HepG2 (cell line): Measurements from ENCODE around the gene LMAN1L. TPM values are rescaled to one million over a fixed set of nuclear protein-coding genes. Genes with fewer than 3 reads are reported as not detected.

ENCODE experiments used
- ATAC-seq: fragments of 200-7000 bp; cut with Tn5 transposase; 3 replicates; pipeline ENCODE4 v1.9.1; 2020; ENCODE audit warnings: mild to moderate bottlenecking, moderate library complexity
- Bru-seq: library from RNA; stranded (reverse); fragments of 400-500 nt; gene quantifications from one replicate; lab custom pipeline; 2021; lab: Mats Ljungman, UMichigan
- BruChase-seq, 2 experiments: library from RNA; stranded (reverse); fragments of 400-500 nt; gene quantifications; one replicate each; lab custom pipeline; 2021; lab: Mats Ljungman, UMichigan
- BruUV-seq: library from RNA; stranded (reverse); fragments of 400-500 nt; replicated peaks from 2 replicates; lab custom pipeline; 2021; lab: Mats Ljungman, UMichigan
- CTCF ChIA-PET: fragments of 300-600 bp; formaldehyde crosslinking; extraction: SDS; loops from one replicate; lab custom pipeline; 2021; ENCODE audit warnings: low total read pairs, inconsistent platforms, low intra/inter-chr PET ratio; lab: Yijun Ruan, JAX
- POLR2A ChIA-PET: fragments of 350-600 bp; sonication (Branson Sonifier 250); formaldehyde crosslinking; loops from one replicate; lab custom pipeline; 2020; ENCODE audit warnings: antibody characterized with exemption, inconsistent platforms; lab: Yijun Ruan, JAX
- DNase-seq: peaks from one replicate; pipeline ENCODE4 v3.0.0-alpha.2; 2015; ENCODE audit warnings: low spot score
- FAIRE-seq: peaks from 3 replicates; lab custom pipeline; 2011; peaks lifted over from hg19 to GRCh38; lab: Jason Lieb, UNC
- H2AFZ ChIP-seq: one replicate; pipeline ENCODE4 v1.6.1; 2011; ENCODE audit warnings: low read length, inconsistent platforms
- H3K27ac ChIP-seq: fragments of 300-600 bp; 3 replicates; pipeline ENCODE4 v1.8.0; 2011; ENCODE audit warnings: mixed run types, mild to moderate bottlenecking, mixed read lengths, low read length, inconsistent platforms; ENCODE audit not compliant: insufficient read depth; ENCODE audit errors: extremely low read length
- H3K27me3 ChIP-seq, 2 experiments: fragments of 200-600 bp in 1 of 2; 2 replicates in 1 of 2; 3 replicates in 1 of 2; pipeline versions ENCODE4 v1.6.0 to v1.8.0; 2011; ENCODE audit warnings: low read length in 2 of 2, mild to moderate bottlenecking in 2 of 2, moderate library complexity in 2 of 2, inconsistent platforms in 1 of 2; ENCODE audit not compliant: insufficient read depth in 2 of 2, control insufficient read depth in 1 of 2
- H3K36me3 ChIP-seq, 2 experiments: fragments of 200-600 bp in 1 of 2; replicated peaks in 1 of 2; 2 replicates in 1 of 2; 3 replicates in 1 of 2; pipeline versions ENCODE4 v1.5.1 to v1.8.0; 2011; ENCODE audit warnings: low read length in 2 of 2, inconsistent platforms in 1 of 2; ENCODE audit not compliant: insufficient read depth in 2 of 2, control insufficient read depth in 1 of 2
- H3K4me1 ChIP-seq: 2 replicates; pipeline ENCODE4 v1.5.1; 2012; ENCODE audit warnings: low read length, inconsistent platforms; ENCODE audit not compliant: insufficient read depth
- H3K4me2 ChIP-seq: 2 replicates; pipeline ENCODE4 v1.6.0; 2011; ENCODE audit warnings: low read depth, low read length, inconsistent platforms
- H3K4me3 ChIP-seq, 3 experiments: fragments of 200-600 bp in 1 of 3; sonication (generic), shearing (Covaris generic) in 1 of 3; replicated peaks in 1 of 3; 2 replicates each; pipeline ENCODE4 v1.5.1; 2011 to 2016; ENCODE audit warnings: low read length in 3 of 3, inconsistent platforms in 2 of 3, low read depth in 2 of 3, mild to moderate bottlenecking in 2 of 3, control low read depth in 1 of 3, mixed read lengths in 1 of 3; ENCODE audit not compliant: insufficient read depth in 1 of 3
- H3K79me2 ChIP-seq: one replicate; pipeline ENCODE4 v1.6.1; 2011; ENCODE audit warnings: low read length, inconsistent platforms; ENCODE audit not compliant: insufficient read depth
- H3K9ac ChIP-seq: 2 replicates; pipeline ENCODE4 v1.6.0; 2011; ENCODE audit warnings: mild to moderate bottlenecking, low read depth, low read length, inconsistent platforms; ENCODE audit not compliant: insufficient read depth
- H3K9me3 ChIP-seq: 2 replicates; pipeline ENCODE4 v1.5.1; 2012; ENCODE audit warnings: mild to moderate bottlenecking, low read length
- H4K20me1 ChIP-seq: 2 replicates; pipeline ENCODE4 v1.6.0; 2011; ENCODE audit warnings: inconsistent platforms, mild to moderate bottlenecking, low read length, moderate library complexity; ENCODE audit not compliant: insufficient read depth
- CHD2 ChIP-seq: IDR thresholded peaks from 2 replicates; pipeline ENCODE4 v1.6.1; 2011; ENCODE audit warnings: low read depth, low read length, improper control_type of control experiment
- CREM ChIP-seq, 2 experiments: sonication (generic) in 1 of 2; formaldehyde crosslinking in 1 of 2; IDR thresholded peaks; 2 replicates each; pipeline versions ENCODE4 v1.4.0 to v1.6.1; 2016 to 2020; ENCODE audit warnings: antibody characterized with exemption in 1 of 2, mild to moderate bottlenecking in 1 of 2, missing genetic modification reagents in 1 of 2
- ERF ChIP-seq: IDR thresholded peaks from 2 replicates; pipeline ENCODE4 v1.6.1; 2018; ENCODE audit warnings: missing biosample characterization, missing genetic modification reagents
- GATAD2A ChIP-seq: IDR thresholded peaks from 2 replicates; pipeline ENCODE4 v1.6.1; 2016
- IKZF1 ChIP-seq: fragments of 450-650 bp; IDR thresholded peaks from 2 replicates; pipeline ENCODE4 v1.7.1; 2016
- MAF1 ChIP-seq: sonication (generic); formaldehyde crosslinking; IDR thresholded peaks from 2 replicates; pipeline ENCODE4 v1.5.0; 2020; ENCODE audit warnings: missing genetic modification reagents, borderline replicate concordance
- MED1 ChIP-seq: sonication (generic); formaldehyde crosslinking; IDR thresholded peaks from 2 replicates; pipeline ENCODE4 v1.4.0; 2020; ENCODE audit warnings: missing genetic modification reagents
- PAX8 ChIP-seq: sonication (generic); formaldehyde crosslinking; IDR thresholded peaks from 2 replicates; pipeline ENCODE4 v1.8.0; 2022; ENCODE audit warnings: mild to moderate bottlenecking, missing genetic modification reagents, borderline replicate concordance
- SETDB1 ChIP-seq: sonication (generic); formaldehyde crosslinking; IDR thresholded peaks from 2 replicates; pipeline ENCODE4 v1.5.1; 2020; ENCODE audit warnings: missing genetic modification reagents, mild to moderate bottlenecking, borderline replicate concordance
- SMYD3 ChIP-seq: sonication (generic); formaldehyde crosslinking; IDR thresholded peaks from 2 replicates; pipeline ENCODE4 v1.8.1; 2023; ENCODE audit warnings: mild to moderate bottlenecking, missing genetic modification reagents
- XRCC5 ChIP-seq: fragments of 200-400 bp; formaldehyde crosslinking; optimal IDR thresholded peaks from 2 replicates; pipeline ENCODE3; 2017; ENCODE audit warnings: mild to moderate bottlenecking, low read length
- ZMAT3 ChIP-seq: sonication (generic); formaldehyde crosslinking; conservative IDR thresholded peaks from 2 replicates; pipeline ENCODE4 v1.7.0; 2021; ENCODE audit warnings: missing genetic modification reagents
- ZNF12 ChIP-seq: sonication (generic); formaldehyde crosslinking; IDR thresholded peaks from 2 replicates; pipeline ENCODE4 v1.5.0; 2020; ENCODE audit warnings: missing genetic modification reagents
- ZNF280D ChIP-seq: sonication (generic); formaldehyde crosslinking; IDR thresholded peaks from 2 replicates; pipeline ENCODE4 v1.5.1; 2020; ENCODE audit warnings: mild to moderate bottlenecking, missing genetic modification reagents
- ZNF761 ChIP-seq: sonication (generic); formaldehyde crosslinking; conservative IDR thresholded peaks from 2 replicates; pipeline ENCODE4 v1.4.0; 2020; ENCODE audit warnings: mild to moderate bottlenecking, missing genetic modification reagents
- ZNF850 ChIP-seq: sonication (generic); formaldehyde crosslinking; conservative IDR thresholded peaks from 2 replicates; pipeline ENCODE4 v1.9.0; 2021; ENCODE audit warnings: mild to moderate bottlenecking, missing genetic modification reagents
- WGBS: methylation state at CpG from one replicate; pipeline ENCODE4 v1.1.6; 2017; ENCODE audit warnings: low lambda C conversion rate; 5-methylcytosine and 5-hydroxymethylcytosine counted together
- in situ Hi-C: cut with HindIII; loops from 2 replicates; pipeline ENCODE4 v1.10.0; 2017; ENCODE audit warnings: low pct_unique_long_range_greater_than_20kb; ENCODE audit not compliant: extremely low pct_ligation_motif_present
- intact Hi-C: fragments of 100-400 bp; cut with micrococcal nuclease; formaldehyde crosslinking; loops from one replicate; pipeline ENCODE4 v1.10.0; 2022; ENCODE audit not compliant: unreplicated experiment
- long read RNA-seq, 2 experiments: library from RNA in 1 of 2; library from polyadenylated mRNA in 1 of 2; stranded (forward) in 1 of 2; unstranded in 1 of 2; transcript quantifications; one replicate each; pipeline ENCODE4 v2.0.0, GENCODE V29; 2019 to 2022
- polyA minus RNA-seq, 3 experiments: library from RNA; depleted of rRNA, polyadenylated mRNA; stranded (reverse); fragments of >200 nt; gene quantifications; 2 replicates each; pipeline ENCODE4 v1.2.3, GENCODE V29; 2011; ENCODE audit warnings: low replicate concordance in 1 of 3
- polyA plus RNA-seq, 8 experiments: library from polyadenylated mRNA; depleted of rRNA in 3 of 8; stranded (reverse) in 7 of 8; unstranded in 1 of 8; fragments of >200 nt; fragmentation: Illumina TruSeq in 4 of 8; extraction: Trizol in 4 of 8; gene quantifications; 2 replicates each; pipeline versions ENCODE4 v1.2.1 to v1.2.3, GENCODE V29; 2011 to 2016; ENCODE audit warnings: low read depth in 4 of 8, missing spikeins in 1 of 8, mixed read lengths in 1 of 8; ENCODE audit not compliant: insufficient read depth in 1 of 8
- total RNA-seq, 5 experiments: library from RNA; depleted of rRNA; stranded (reverse); fragments of >200 nt; fragmentation: Illumina TruSeq; extraction: Trizol; gene quantifications; 2 replicates each; pipeline ENCODE4 v1.2.3, GENCODE V29; 2016; ENCODE audit warnings: low read depth in 1 of 5
- TF ChIP-seq, protein P1 (sequence below): sonication (generic); formaldehyde crosslinking; IDR thresholded peaks from 2 replicates; pipeline ENCODE4 v1.4.0; 2020; ENCODE audit warnings: missing genetic modification reagents

Gene LMAN1L
- total RNA-seq (2016; rRNA removed; fragmentation: Illumina TruSeq; extraction: Trizol) (not detected in 2 replicates), polyA plus RNA-seq (2011; rRNA removed) (not detected in 2 replicates), polyA minus RNA-seq (2011; rRNA and poly(A)+ RNA removed; ENCODE audit: low replicate concordance) (0.07 TPM in 1 of 2 replicates, not detected in the other), Bru-seq, nascent RNA (not detected), BruChase-seq, experiment 1, labeled RNA remaining after a 6-hour chase (percentile 14 among the genes with signal in this experiment), BruChase-seq, experiment 2, labeled RNA remaining after a 2-hour chase (not detected)
- not detected in 2 replicates for total RNA-seq (2016; cell fraction: cytosol; rRNA removed; fragmentation: Illumina TruSeq; extraction: Trizol; ENCODE audit: low read depth)
- not detected in 2 replicates for total RNA-seq (2016; cell fraction: insoluble cytoplasmic fraction; rRNA removed; fragmentation: Illumina TruSeq; extraction: Trizol)
- total RNA-seq (2016; cell fraction: membrane; rRNA removed; fragmentation: Illumina TruSeq; extraction: Trizol): not detected in 2 replicates
- not detected in 2 replicates for total RNA-seq (2016; cell fraction: nucleus; rRNA removed; fragmentation: Illumina TruSeq; extraction: Trizol)
- polyA plus RNA-seq (2011; cell fraction: cytosol; rRNA removed): not detected in 2 replicates
- polyA plus RNA-seq (2011; cell fraction: nucleus; rRNA removed): 0.17 and 0.26 TPM in 2 replicates
- not detected in 2 replicates for polyA plus RNA-seq (2012)
- polyA plus RNA-seq (2016; cell fraction: cytosol; fragmentation: Illumina TruSeq; extraction: Trizol; ENCODE audit: low read depth): not detected in 2 replicates
- not detected in 2 replicates for polyA plus RNA-seq (2016; cell fraction: insoluble cytoplasmic fraction; fragmentation: Illumina TruSeq; extraction: Trizol; ENCODE audit: low read depth)
- polyA plus RNA-seq (2016; cell fraction: membrane; fragmentation: Illumina TruSeq; extraction: Trizol; ENCODE audit: low read depth): not detected in 2 replicates
- not detected in 2 replicates for polyA plus RNA-seq (2016; cell fraction: nucleus; fragmentation: Illumina TruSeq; extraction: Trizol; ENCODE audit: insufficient read depth, low read depth)
- not detected in 2 replicates for polyA minus RNA-seq (2011; cell fraction: cytosol; rRNA and poly(A)+ RNA removed)
- polyA minus RNA-seq (2011; cell fraction: nucleus; rRNA and poly(A)+ RNA removed): not detected in 2 replicates
- long read RNA-seq, experiment 1: 0 reads
- long read RNA-seq, experiment 2: 0 reads

- CTCF ChIA-PET: no interaction called here
- Histone ChIP-seq H2AFZ (no peak within 1 kb of the TSS), H3K79me2 (no peaks in the 10 kb centered on the region), H3K4me3 (no peak within 1 kb of the TSS), H3K9me3 (no peaks in the 10 kb centered on the region), H3K4me2 (no peak within 1 kb of the TSS), H3K27ac (no peak within 1 kb of the TSS), H3K27me3 (peaks cover 0 to 8% of the 10 kb centered on the region in 2 experiments; a peak in 2 of 5 replicates), H3K4me1 (peaks cover 27% of the 10 kb centered on the region), H3K9ac (no peak within 1 kb of the TSS), H3K36me3 (no peaks in the 10 kb centered on the region), H4K20me1 (no peaks in the 10 kb centered on the region)
- in situ Hi-C loops: no loop called here
- 34% methylated on average over 8 of the region's 12 CpGs for WGBS
- no peak for ATAC-seq
- POLR2A ChIA-PET: no interaction called here
- DNase-seq: no peak
- TF ChIP-seq MED1 (CRISPR knock-in tag): no peak
- no peak for TF ChIP-seq ZNF280D (CRISPR knock-in tag)
- TF ChIP-seq ZNF761: no peak
- no peak for TF ChIP-seq PAX8
- TF ChIP-seq GATAD2A: no peak
- TF ChIP-seq IKZF1: no peak
- no peak for TF ChIP-seq SETDB1 (CRISPR knock-in tag)
- TF ChIP-seq XRCC5: no peak
- TF ChIP-seq SMYD3 (CRISPR knock-in tag): no peak
- TF ChIP-seq ZNF850 (CRISPR knock-in tag): no peak
- TF ChIP-seq CHD2: no peak
- no peak for TF ChIP-seq MAF1 (CRISPR knock-in tag)
- no peak for TF ChIP-seq ZNF12 (CRISPR knock-in tag)
- no peak for TF ChIP-seq CREM (IDR thresholded peaks at IDR 0.05)
- TF ChIP-seq CREM (CRISPR knock-in tag; IDR thresholded peaks at IDR 0.05): no peak
- no peak for TF ChIP-seq ZMAT3 (CRISPR knock-in tag)
- no peak for TF ChIP-seq ERF (CRISPR knock-in tag)
- TF ChIP-seq, protein P1, sequence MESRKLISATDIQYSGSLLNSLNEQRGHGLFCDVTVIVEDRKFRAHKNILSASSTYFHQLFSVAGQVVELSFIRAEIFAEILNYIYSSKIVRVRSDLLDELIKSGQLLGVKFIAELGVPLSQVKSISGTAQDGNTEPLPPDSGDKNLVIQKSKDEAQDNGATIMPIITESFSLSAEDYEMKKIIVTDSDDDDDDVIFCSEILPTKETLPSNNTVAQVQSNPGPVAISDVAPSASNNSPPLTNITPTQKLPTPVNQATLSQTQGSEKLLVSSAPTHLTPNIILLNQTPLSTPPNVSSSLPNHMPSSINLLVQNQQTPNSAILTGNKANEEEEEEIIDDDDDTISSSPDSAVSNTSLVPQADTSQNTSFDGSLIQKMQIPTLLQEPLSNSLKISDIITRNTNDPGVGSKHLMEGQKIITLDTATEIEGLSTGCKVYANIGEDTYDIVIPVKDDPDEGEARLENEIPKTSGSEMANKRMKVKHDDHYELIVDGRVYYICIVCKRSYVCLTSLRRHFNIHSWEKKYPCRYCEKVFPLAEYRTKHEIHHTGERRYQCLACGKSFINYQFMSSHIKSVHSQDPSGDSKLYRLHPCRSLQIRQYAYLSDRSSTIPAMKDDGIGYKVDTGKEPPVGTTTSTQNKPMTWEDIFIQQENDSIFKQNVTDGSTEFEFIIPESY (CRISPR knock-in tag): no peak
- no peak for FAIRE-seq
- no TSS peak for BruUV-seq
- intact Hi-C loops: no loop called here
Measured at GRCh38 chr15:74812533-74812932, at the start of gene LMAN1L. LMAN1L (plus strand) TSS chr15:74812835; CDS start chr15:74812855, 20 bp downstream.
